Esophagus muscularis mucosa (tissue), 4 donors: Measurements from ENCODE around the gene LYSMD4. TPM values are rescaled to one million over a fixed set of nuclear protein-coding genes. Genes with fewer than 3 reads are reported as not detected.

Experiments used
- DNase-seq: peaks from one replicate; pipeline ENCODE4 v3.0.0-alpha.2; 2017; ENCODE audit errors: extremely low spot score
- H3K27ac ChIP-seq, 4 donors: fragments of 200-600 bp; sonication (generic); replicated peaks in 1 of 4; 1 replicate in 3 of 4; 2 replicates in 1 of 4; pipeline ENCODE4 v1.5.1; 2016 to 2019; ENCODE audit warnings: mild to moderate bottlenecking in 1 of 4
- H3K27me3 ChIP-seq, 4 donors: fragments of 200-600 bp; sonication (generic); one replicate each; pipeline versions ENCODE4 v1.5.1 to v1.6.0; 2016 to 2019
- H3K36me3 ChIP-seq, 4 donors: fragments of 200-600 bp; sonication (generic); one replicate each; pipeline ENCODE4 v1.5.1; 2016 to 2019
- H3K4me1 ChIP-seq, 4 donors: fragments of 200-600 bp; sonication (generic); one replicate each; pipeline ENCODE4 v1.5.1; 2016 to 2019
- H3K4me3 ChIP-seq, 4 donors: fragments of 200-600 bp; sonication (generic); 1 replicate in 2 of 4; 2 replicates in 2 of 4; pipeline ENCODE4 v1.5.1; 2016 to 2019; ENCODE audit warnings: mild to moderate bottlenecking in 4 of 4, moderate library complexity in 1 of 4
- H3K9me3 ChIP-seq, 4 donors: fragments of 200-600 bp; sonication (generic); 1 replicate in 3 of 4; 2 replicates in 1 of 4; pipeline ENCODE4 v1.5.1; 2016 to 2019
- EP300 ChIP-seq: sonication (generic); formaldehyde crosslinking; IDR thresholded peaks from one replicate; pipeline ENCODE4 v1.6.1; 2017; ENCODE audit warnings: antibody characterized with exemption
- POLR2A ChIP-seq: fragments of 450-650 bp; IDR thresholded peaks from one replicate; pipeline ENCODE4 v1.6.1; 2017; ENCODE audit warnings: antibody characterized with exemption, moderate library complexity, mild to moderate bottlenecking, low read depth
- POLR2AphosphoS5 ChIP-seq, 2 donors: sonication (generic); formaldehyde crosslinking; IDR thresholded peaks; one replicate each; pipeline ENCODE4 v1.6.1; 2017; ENCODE audit warnings: antibody characterized with exemption in 2 of 2
- WGBS: methylation state at CpG from one replicate; pipeline ENCODE4 v1.1.5; 2018; 5-methylcytosine and 5-hydroxymethylcytosine counted together
- intact Hi-C: fragments of 100-400 bp; cut with DNase I; formaldehyde crosslinking; loops from one replicate; pipeline ENCODE4 v1.15.1; 2023
- total RNA-seq, 4 donors: library from RNA; depleted of rRNA; stranded (reverse); fragments of >200 nt; gene quantifications; one replicate each; pipeline versions ENCODE4 v1.1.0 to v1.2.1, GENCODE V29; 2016
- TF ChIP-seq, protein P1 (sequence below), 3 experiments: fragments of 200-600 bp in 2 of 3; fragments of 450-650 bp in 1 of 3; sonication (generic) in 2 of 3; IDR thresholded peaks; one replicate each; pipeline ENCODE4 v1.5.1; 2017 to 2019; ENCODE audit warnings: antibody characterized with exemption in 3 of 3, mild to moderate bottlenecking in 2 of 3, moderate library complexity in 1 of 3

LYSMD4 gene
- total RNA-seq, 4 donors from 2014 or later: 7.6 to 15.8 (median 15.2) TPM

- H3K27ac ChIP-seq: no peak overlapping the region
- no peak for DNase-seq
- no peaks in the 10 kb centered on the region for H3K27me3 ChIP-seq
- peaks cover 27 to 46% (median 34%) of the 10 kb centered on the region in 4 donors for H3K4me1 ChIP-seq
- 90% methylated on average over 2 of the region's 6 CpGs for WGBS
- H3K9me3 ChIP-seq: no peaks in the 10 kb centered on the region
- no peak overlapping the region for H3K4me3 ChIP-seq
- H3K36me3 ChIP-seq: peaks cover 0 to 23% (median 22%) of the 10 kb centered on the region in 4 donors
- intact Hi-C loops: no loop called here
- TF ChIP-seq, protein P1, sequence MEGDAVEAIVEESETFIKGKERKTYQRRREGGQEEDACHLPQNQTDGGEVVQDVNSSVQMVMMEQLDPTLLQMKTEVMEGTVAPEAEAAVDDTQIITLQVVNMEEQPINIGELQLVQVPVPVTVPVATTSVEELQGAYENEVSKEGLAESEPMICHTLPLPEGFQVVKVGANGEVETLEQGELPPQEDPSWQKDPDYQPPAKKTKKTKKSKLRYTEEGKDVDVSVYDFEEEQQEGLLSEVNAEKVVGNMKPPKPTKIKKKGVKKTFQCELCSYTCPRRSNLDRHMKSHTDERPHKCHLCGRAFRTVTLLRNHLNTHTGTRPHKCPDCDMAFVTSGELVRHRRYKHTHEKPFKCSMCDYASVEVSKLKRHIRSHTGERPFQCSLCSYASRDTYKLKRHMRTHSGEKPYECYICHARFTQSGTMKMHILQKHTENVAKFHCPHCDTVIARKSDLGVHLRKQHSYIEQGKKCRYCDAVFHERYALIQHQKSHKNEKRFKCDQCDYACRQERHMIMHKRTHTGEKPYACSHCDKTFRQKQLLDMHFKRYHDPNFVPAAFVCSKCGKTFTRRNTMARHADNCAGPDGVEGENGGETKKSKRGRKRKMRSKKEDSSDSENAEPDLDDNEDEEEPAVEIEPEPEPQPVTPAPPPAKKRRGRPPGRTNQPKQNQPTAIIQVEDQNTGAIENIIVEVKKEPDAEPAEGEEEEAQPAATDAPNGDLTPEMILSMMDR (IDR thresholded peaks at IDR 0.05): no peak
- TF ChIP-seq EP300: no peak
- no peak for TF ChIP-seq POLR2A
Measured at GRCh38 chr15:99728916-99729315, 4.3 kb downstream of the LYSMD4 start.

DNA sequence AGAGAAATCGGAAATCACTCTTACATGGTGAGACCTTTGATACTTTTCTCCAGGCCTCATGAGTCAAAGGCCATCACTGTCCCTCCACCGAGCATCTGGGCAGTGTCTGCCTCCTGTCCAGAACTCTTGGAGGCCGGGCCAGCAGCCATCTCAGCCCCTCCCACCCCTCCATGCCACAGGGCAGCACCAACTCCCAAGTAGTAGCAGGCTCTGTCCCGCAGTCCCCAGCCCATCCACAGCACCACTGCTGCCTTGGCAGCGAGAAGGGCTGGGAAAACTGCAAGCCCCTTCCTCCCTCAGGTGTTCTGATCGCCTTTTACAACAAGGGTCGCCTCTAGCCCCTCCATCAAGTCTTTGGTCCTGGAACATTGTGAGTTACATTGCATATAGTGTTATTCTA lies 5.5 kb downstream of the LYSMD4 start:
- Histone ChIP-seq H3K36me3 (peaks cover 0 to 23% (median 22%) of the 10 kb centered on the region in 4 donors), H3K4me3 (no peak overlapping the region), H3K4me1 (peaks cover 27 to 42% (median 29%) of the 10 kb centered on the region in 4 donors), H3K27me3 (no peaks in the 10 kb centered on the region), H3K27ac (no peak overlapping the region), H3K9me3 (no peaks in the 10 kb centered on the region)
- WGBS: 63% methylated on average over 7 of the region's 7 CpGs
- no peak for DNase-seq
- TF ChIP-seq POLR2AphosphoS5 (IDR thresholded peaks at IDR 0.05) (no peak), POLR2A (no peak), EP300 (no peak)
- TF ChIP-seq, protein P1 (IDR thresholded peaks at IDR 0.05): no peak
- intact Hi-C loops: no loop called here

- TF ChIP-seq POLR2A (no peak), POLR2AphosphoS5 (IDR thresholded peaks at IDR 0.05) (no peak), EP300 (no peak)
- TF ChIP-seq, protein P1 (IDR thresholded peaks at IDR 0.05): no peak
- no peak overlapping the region for H3K4me3 ChIP-seq
- no peak overlapping the region for H3K27ac ChIP-seq
- DNase-seq: no peak
- H3K36me3 ChIP-seq: peaks cover 0 to 23% (median 22%) of the 10 kb centered on the region in 4 donors
- H3K9me3 ChIP-seq: no peaks in the 10 kb centered on the region
- no peaks in the 10 kb centered on the region for H3K27me3 ChIP-seq
- H3K4me1 ChIP-seq: peaks cover 26 to 38% (median 27%) of the 10 kb centered on the region in 4 donors
- intact Hi-C loops: no loop called here
- WGBS: 47% methylated on average over 1 of the region's 1 CpG
Measured at GRCh38 chr15:99727330-99727729, 5.9 kb downstream of the LYSMD4 start.

- Histone ChIP-seq H3K4me3 (no peak overlapping the region), H3K36me3 (peaks cover 0 to 23% (median 22%) of the 10 kb centered on the region in 4 donors), H3K4me1 (peaks cover 23 to 36% (median 26%) of the 10 kb centered on the region in 4 donors), H3K27ac (no peak overlapping the region), H3K9me3 (no peaks in the 10 kb centered on the region), H3K27me3 (no peaks in the 10 kb centered on the region)
- DNase-seq: no peak
- TF ChIP-seq EP300: no peak
- TF ChIP-seq POLR2AphosphoS5 (IDR thresholded peaks at IDR 0.05): no peak
- TF ChIP-seq POLR2A: no peak
- TF ChIP-seq, protein P1 (IDR thresholded peaks at IDR 0.05): no peak
- intact Hi-C loops: no loop called here
- 89% methylated on average over 4 of the region's 7 CpGs for WGBS
Measured at GRCh38 chr15:99726333-99726732, 6.9 kb downstream of the LYSMD4 start.

DNA sequence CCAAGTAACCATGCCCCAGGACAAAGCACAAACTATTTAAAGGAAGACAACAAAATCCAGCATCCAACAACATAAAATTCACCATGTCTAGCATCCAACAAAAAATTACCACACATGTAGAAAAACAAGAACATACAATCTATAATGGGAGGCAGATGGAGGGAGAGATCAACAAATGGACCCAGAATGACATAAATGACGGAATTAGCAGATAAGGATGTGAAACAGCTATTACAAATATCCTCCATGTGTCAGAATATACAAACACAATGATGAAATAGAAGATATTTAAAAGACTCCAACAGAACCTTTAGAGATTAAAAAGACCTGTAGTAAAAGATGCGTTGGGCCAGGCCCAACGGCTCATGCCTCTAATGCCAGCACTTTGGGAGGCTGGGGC lies 10.8 kb downstream of the LYSMD4 start:
- no peak for DNase-seq
- Histone ChIP-seq H3K27me3 (no peaks in the 10 kb centered on the region), H3K27ac (no peak overlapping the region), H3K9me3 (no peaks in the 10 kb centered on the region), H3K4me1 (peaks cover 17 to 32% (median 23%) of the 10 kb centered on the region in 4 donors), H3K36me3 (peaks cover 0 to 11% (median 5%) of the 10 kb centered on the region in 4 donors), H3K4me3 (no peak overlapping the region)
- intact Hi-C loops: no loop called here
- 89% methylated on average over 3 of the region's 3 CpGs for WGBS
- TF ChIP-seq, protein P1 (IDR thresholded peaks at IDR 0.05): no peak
- TF ChIP-seq POLR2A (no peak), EP300 (no peak), POLR2AphosphoS5 (IDR thresholded peaks at IDR 0.05) (no peak)
